Muscle layer of colon (tissue), 2 donors: ENCODE results near the gene SMIM38.

Experiments used
- H3K27ac ChIP-seq: one replicate; pipeline ENCODE4 v1.7.0; 2013; ENCODE audit warnings: low read depth, mild to moderate bottlenecking, low read length, moderate library complexity
- H3K27me3 ChIP-seq, 2 donors: one replicate each; pipeline ENCODE4 v1.7.0; 2013; ENCODE audit warnings: low read length in 2 of 2, mild to moderate bottlenecking in 2 of 2; ENCODE audit not compliant: insufficient read depth in 2 of 2, control insufficient read depth in 1 of 2
- H3K36me3 ChIP-seq: one replicate; pipeline ENCODE4 v1.7.0; 2013; ENCODE audit warnings: mild to moderate bottlenecking, low read length; ENCODE audit not compliant: insufficient read depth
- H3K4me1 ChIP-seq: one replicate; pipeline ENCODE4 v1.7.0; 2013; ENCODE audit warnings: mild to moderate bottlenecking, low read length; ENCODE audit not compliant: insufficient read depth
- H3K4me3 ChIP-seq, 2 donors: one replicate each; pipeline ENCODE4 v1.7.0; 2013; ENCODE audit warnings: low read length in 2 of 2, low read depth in 1 of 2, mild to moderate bottlenecking in 1 of 2, moderate library complexity in 1 of 2
- H3K9ac ChIP-seq: one replicate; pipeline ENCODE4 v1.7.0; 2013; ENCODE audit warnings: low read length
- H3K9me3 ChIP-seq: one replicate; pipeline ENCODE4 v1.7.0; 2013; ENCODE audit warnings: mild to moderate bottlenecking, low read length
- donor health status: abdominal sarcoma.
- donor health status: Adenocarcinoma of cecum.

Gene SMIM38

GRCh38 chr11:69202511-69203221 lies 46.9 kb downstream of the SMIM38 start:
- no peaks in the 10 kb centered on the region for H3K4me1 ChIP-seq

GRCh38 chr11:69203381-69203780 lies 47.6 kb downstream of the SMIM38 start:
- no peak overlapping the region for H3K9ac ChIP-seq

More at GRCh38 chr11:69202511-69203221, 46.9 kb downstream of the SMIM38 start:
- Histone ChIP-seq H3K36me3 (no peaks in the 10 kb centered on the region), H3K9ac (no peak overlapping the region), H3K4me3 (no peak overlapping the region), H3K9me3 (no peaks in the 10 kb centered on the region), H3K27me3 (no peaks in the 10 kb centered on the region), H3K27ac (no peak overlapping the region)

GRCh38 chr11:69203901-69204245 lies 48.1 kb downstream of the SMIM38 start:
- Histone ChIP-seq H3K27me3 (no peaks in the 10 kb centered on the region), H3K4me3 (no peak overlapping the region), H3K9ac (no peak overlapping the region), H3K27ac (no peak overlapping the region), H3K9me3 (no peaks in the 10 kb centered on the region), H3K36me3 (no peaks in the 10 kb centered on the region), H3K4me1 (no peaks in the 10 kb centered on the region)

More at GRCh38 chr11:69203381-69203780, 47.6 kb downstream of the SMIM38 start:
- H3K4me3 ChIP-seq = no peak overlapping the region
- H3K36me3 ChIP-seq = no peaks in the 10 kb centered on the region
- H3K27me3 ChIP-seq = no peaks in the 10 kb centered on the region
- H3K9me3 ChIP-seq = no peaks in the 10 kb centered on the region
- H3K4me1 ChIP-seq = no peaks in the 10 kb centered on the region
- no peak overlapping the region for H3K27ac ChIP-seq

GRCh38 chr11:69204246-69204940 lies 48.7 kb downstream of the SMIM38 start:
- Histone ChIP-seq H3K4me3 (no peak overlapping the region), H3K9me3 (no peaks in the 10 kb centered on the region), H3K36me3 (no peaks in the 10 kb centered on the region), H3K27ac (no peak overlapping the region), H3K4me1 (no peaks in the 10 kb centered on the region), H3K27me3 (no peaks in the 10 kb centered on the region), H3K9ac (no peak overlapping the region)

GRCh38 chr11:69204941-69205742 lies 49.4 kb downstream of the SMIM38 start:
- Histone ChIP-seq H3K27ac (no peak overlapping the region), H3K9ac (no peak overlapping the region), H3K27me3 (no peaks in the 10 kb centered on the region), H3K9me3 (no peaks in the 10 kb centered on the region), H3K4me3 (no peak overlapping the region), H3K4me1 (no peaks in the 10 kb centered on the region), H3K36me3 (no peaks in the 10 kb centered on the region)
